Loucy (cell line): ENCODE data around the gene NLRP10.

Experiments used
- H2AFZ ChIP-seq: fragments of 200-600 bp; sonication (generic); 2 replicates; pipeline ENCODE4 v1.6.0; 2016; ENCODE audit warnings: antibody characterized with exemption, mild to moderate bottlenecking, low read length, moderate library complexity
- H3F3A ChIP-seq: fragments of 200-600 bp; 2 replicates; pipeline ENCODE4 v1.6.0; 2016; ENCODE audit warnings: antibody characterized with exemption, low read depth, mild to moderate bottlenecking
- H3K27me3 ChIP-seq: fragments of 200-600 bp; sonication (generic); 2 replicates; pipeline ENCODE4 v1.6.1; 2014; ENCODE audit warnings: low read length, mild to moderate bottlenecking; ENCODE audit not compliant: insufficient read depth, poor library complexity, severe bottlenecking
- H3K36me3 ChIP-seq: fragments of 200-600 bp; sonication (generic); 2 replicates; pipeline ENCODE4 v1.6.1; 2016; ENCODE audit warnings: low read length; ENCODE audit not compliant: insufficient read depth
- H3K4me1 ChIP-seq: fragments of 200-600 bp; sonication (generic); 2 replicates; pipeline ENCODE4 v1.5.1; 2014; ENCODE audit warnings: low read length, mild to moderate bottlenecking; ENCODE audit not compliant: insufficient read depth, poor library complexity, severe bottlenecking
- H3K4me2 ChIP-seq: fragments of 200-600 bp; sonication (generic); 2 replicates; pipeline ENCODE4 v1.6.0; 2014; ENCODE audit warnings: antibody characterized with exemption, low read length, low read depth, mild to moderate bottlenecking; ENCODE audit not compliant: poor library complexity, severe bottlenecking
- H3K4me3 ChIP-seq: fragments of 200-600 bp; sonication (generic); 2 replicates; pipeline ENCODE4 v1.5.1; 2014; ENCODE audit warnings: low read length, mild to moderate bottlenecking, mixed read lengths; ENCODE audit not compliant: poor library complexity, severe bottlenecking
- H3K79me2 ChIP-seq: fragments of 200-600 bp; sonication (generic); 2 replicates; pipeline ENCODE4 v1.6.1; 2014; ENCODE audit warnings: low read length; ENCODE audit not compliant: insufficient read depth
- H3K9ac ChIP-seq: fragments of 200-600 bp; sonication (generic); 2 replicates; pipeline ENCODE4 v1.6.0; 2014; ENCODE audit warnings: mild to moderate bottlenecking, low read depth, low read length, moderate library complexity; ENCODE audit not compliant: poor library complexity, severe bottlenecking
- H3K9me2 ChIP-seq: fragments of 200-600 bp; sonication (generic); replicated peaks from 2 replicates; pipeline ENCODE4 v1.6.1; 2016; ENCODE audit warnings: low read depth, low read length, mixed read lengths
- H3K9me3 ChIP-seq: fragments of 200-600 bp; sonication (generic); 2 replicates; pipeline ENCODE4 v1.6.1; 2014; ENCODE audit warnings: mild to moderate bottlenecking, antibody characterized with exemption, low read length, low read depth; ENCODE audit not compliant: insufficient read depth
- H4K20me1 ChIP-seq: fragments of 200-600 bp; sonication (generic); 2 replicates; pipeline ENCODE4 v1.6.0; 2014; ENCODE audit warnings: antibody characterized with exemption, low read length, mild to moderate bottlenecking; ENCODE audit not compliant: insufficient read depth, poor library complexity, severe bottlenecking
- CTCF ChIP-seq: fragments of 200-600 bp; sonication (generic); conservative IDR thresholded peaks from 2 replicates; pipeline ENCODE4 v1.5.1; 2014; ENCODE audit warnings: mild to moderate bottlenecking, antibody characterized with exemption, low read length
- EZH2phosphoT487 ChIP-seq: fragments of 200-600 bp; IDR thresholded peaks from 2 replicates; pipeline ENCODE4 v1.6.1; 2018; ENCODE audit warnings: antibody characterized with exemption, mild to moderate bottlenecking, moderate library complexity, borderline replicate concordance

The NLRP10 gene

DNA sequence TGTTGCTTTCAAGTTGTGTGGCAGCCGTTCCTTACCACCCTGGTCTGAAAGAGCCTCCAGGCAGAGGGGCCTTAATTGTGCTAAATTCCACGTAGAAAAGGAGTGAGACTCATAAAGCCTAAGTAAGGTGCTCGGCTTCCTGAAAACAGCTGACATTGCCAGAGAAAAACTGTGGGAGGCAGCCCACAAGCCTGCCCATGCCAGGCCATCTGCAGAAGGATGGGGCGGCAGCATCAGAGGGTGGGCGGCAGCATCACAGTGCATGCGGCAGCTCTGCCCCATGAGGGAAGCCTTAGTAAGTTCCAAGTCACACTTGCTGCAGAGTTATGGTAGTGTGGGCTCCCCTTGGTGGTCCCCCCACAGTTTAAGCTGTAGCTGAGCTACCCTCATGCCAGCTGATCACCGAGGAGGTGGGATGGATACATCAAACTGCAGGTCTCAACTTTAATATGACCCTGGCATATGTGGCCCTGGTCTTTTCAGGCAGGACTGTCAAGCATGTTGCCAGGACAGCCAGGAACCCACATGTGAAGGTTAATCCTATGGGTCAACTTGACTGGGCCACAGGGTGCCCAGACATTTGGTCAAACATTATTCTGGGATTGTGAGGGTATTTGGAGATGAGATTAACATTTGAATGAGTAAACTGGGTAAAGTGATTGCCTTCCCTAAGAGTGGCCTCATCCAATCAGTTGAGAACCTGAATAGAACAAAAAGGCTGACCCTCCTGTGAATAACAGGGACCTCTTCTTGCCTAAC lies 18.8 kb upstream of the NLRP10 start:
- Histone ChIP-seq H2AFZ (no peak overlapping the region), H3F3A (no peaks in the 10 kb centered on the region), H3K9me3 (no peaks in the 10 kb centered on the region), H3K27me3 (no peaks in the 10 kb centered on the region), H3K4me2 (no peak overlapping the region), H3K9ac (no peak overlapping the region), H3K79me2 (peaks cover 19% of the 10 kb centered on the region), H4K20me1 (peaks cover 16% of the 10 kb centered on the region), H3K4me1 (peaks cover 11% of the 10 kb centered on the region), H3K36me3 (no peaks in the 10 kb centered on the region), H3K4me3 (no peak overlapping the region), H3K9me2 (no peaks in the 10 kb centered on the region)
- TF ChIP-seq EZH2phosphoT487 (no peak), CTCF (no peak)

GRCh38 chr11:7982582-7983119 lies 17.4 kb upstream of the NLRP10 start:
- Histone ChIP-seq H3K9me2 (no peaks in the 10 kb centered on the region), H4K20me1 (peaks cover 2% of the 10 kb centered on the region), H3F3A (no peaks in the 10 kb centered on the region), H3K9me3 (no peaks in the 10 kb centered on the region), H3K4me2 (no peak overlapping the region), H3K79me2 (peaks cover 5% of the 10 kb centered on the region), H3K36me3 (no peaks in the 10 kb centered on the region), H3K4me1 (no peaks in the 10 kb centered on the region), H3K27me3 (no peaks in the 10 kb centered on the region), H3K9ac (no peak overlapping the region), H2AFZ (no peak overlapping the region), H3K4me3 (no peak overlapping the region)
- TF ChIP-seq EZH2phosphoT487 = no peak
- no peak for TF ChIP-seq CTCF

GRCh38 chr11:7981619-7982157 lies 16.4 kb upstream of the NLRP10 start:
- Histone ChIP-seq H3K9me3 (no peaks in the 10 kb centered on the region), H3K79me2 (no peaks in the 10 kb centered on the region), H3K4me1 (no peaks in the 10 kb centered on the region), H4K20me1 (no peaks in the 10 kb centered on the region), H3K9ac (no peak overlapping the region), H3K9me2 (no peaks in the 10 kb centered on the region), H3F3A (no peaks in the 10 kb centered on the region), H3K27me3 (no peaks in the 10 kb centered on the region), H3K36me3 (no peaks in the 10 kb centered on the region), H3K4me3 (no peak overlapping the region), H3K4me2 (no peak overlapping the region), H2AFZ (no peak overlapping the region)
- TF ChIP-seq CTCF = no peak
- no peak for TF ChIP-seq EZH2phosphoT487
